GM18861 (cell line): ENCODE measurements around the gene ORM2.
"Not testable (repeated sequence)": the region's sequence is repeated elsewhere in the genome, so short reads cannot be mapped to it uniquely, and the experiment has no call there.

Experiments
- ATAC-seq: cut with Tn5 transposase; IDR thresholded peaks from one replicate; pipeline ENCODE4 v1.9.1; 2021; ENCODE audit not compliant: unreplicated experiment

The ORM2 gene

DNA sequence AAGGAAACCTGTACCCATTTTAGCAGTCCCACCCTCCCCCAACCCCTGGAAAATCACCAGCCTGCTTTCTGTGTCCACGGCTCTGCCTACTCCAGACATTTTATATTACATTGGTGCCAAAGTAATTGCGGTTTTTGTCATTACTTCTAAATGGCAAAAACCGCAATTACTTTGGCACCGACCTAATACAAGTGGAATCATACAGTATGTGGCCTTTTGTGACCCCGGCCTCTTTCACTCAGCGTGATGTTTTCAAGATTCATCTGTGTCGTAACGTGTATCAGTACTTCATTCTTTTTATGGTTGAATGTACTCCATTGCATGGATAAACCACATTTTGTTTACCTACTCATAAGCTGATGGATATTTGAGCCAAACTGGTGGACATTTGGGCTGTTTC, 16.5 kb upstream of the ORM2 start:
- no peak for ATAC-seq

DNA sequence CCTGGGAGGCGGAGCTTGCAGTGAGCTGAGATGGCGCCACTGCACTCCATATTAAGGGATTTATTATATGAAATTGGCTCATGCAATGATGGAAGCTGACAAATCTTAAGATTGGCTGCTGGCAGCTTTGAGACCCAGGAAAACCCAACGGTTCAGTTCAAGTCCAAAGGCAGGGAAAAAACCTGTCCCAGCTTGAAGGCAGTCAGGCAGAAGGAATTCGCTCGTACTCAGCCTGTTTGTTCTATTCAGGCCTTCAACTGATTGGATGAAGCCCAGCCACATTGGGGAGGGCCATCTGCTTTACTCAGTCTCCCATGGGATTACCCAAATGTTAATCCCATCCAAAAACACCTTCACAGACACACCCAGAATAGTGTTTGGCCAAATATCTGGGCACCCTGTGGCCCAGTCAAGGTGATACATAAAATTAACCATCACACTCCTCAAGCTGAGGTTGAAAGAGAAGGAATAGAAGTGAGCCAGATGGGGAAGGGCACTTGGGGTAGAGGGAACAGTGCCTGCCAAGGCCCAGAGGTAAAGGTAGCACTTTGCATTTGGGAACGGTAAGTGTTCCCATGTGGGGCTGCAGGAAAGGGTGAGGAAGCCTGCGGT, 15.3 kb upstream of the ORM2 start:
- ATAC-seq, result no peak

- ATAC-seq, result no peak
Measured at GRCh38 chr9:114314881-114315722, 14.6 kb upstream of the ORM2 start.

DNA sequence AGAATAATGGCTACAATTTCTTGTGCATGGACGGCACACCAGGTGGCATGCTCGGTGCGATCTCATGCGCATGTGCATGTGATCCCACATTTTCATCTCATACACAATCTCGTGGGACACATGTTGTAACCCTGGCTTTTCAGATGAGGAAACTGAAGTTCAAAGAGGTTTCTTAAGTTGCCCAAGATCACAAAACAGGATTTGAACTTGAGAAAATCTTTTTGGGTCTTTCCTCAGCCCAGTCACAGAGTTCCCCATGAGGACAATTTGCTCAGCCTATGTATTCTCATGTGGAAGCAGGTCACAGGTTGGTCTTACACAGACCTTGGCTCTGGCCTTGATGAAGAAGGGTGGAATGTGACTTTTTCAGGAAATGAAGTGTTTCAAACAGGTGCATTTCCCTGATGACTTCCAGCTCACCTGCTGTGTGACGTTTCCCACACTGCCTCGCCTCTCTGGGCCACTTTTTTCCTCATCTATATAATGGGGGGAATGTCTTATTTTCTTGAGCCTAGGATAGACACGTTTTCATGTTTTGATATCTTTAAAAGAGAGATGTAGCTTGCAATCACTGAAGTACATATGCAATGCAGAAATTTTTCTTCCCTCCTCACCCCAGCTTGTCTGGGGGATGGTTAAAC, 13.8 kb upstream of the ORM2 start:
- ATAC-seq, result no peak

- no peak for ATAC-seq
Measured at GRCh38 chr9:114316605-114317230, 13.0 kb upstream of the ORM2 start.

DNA sequence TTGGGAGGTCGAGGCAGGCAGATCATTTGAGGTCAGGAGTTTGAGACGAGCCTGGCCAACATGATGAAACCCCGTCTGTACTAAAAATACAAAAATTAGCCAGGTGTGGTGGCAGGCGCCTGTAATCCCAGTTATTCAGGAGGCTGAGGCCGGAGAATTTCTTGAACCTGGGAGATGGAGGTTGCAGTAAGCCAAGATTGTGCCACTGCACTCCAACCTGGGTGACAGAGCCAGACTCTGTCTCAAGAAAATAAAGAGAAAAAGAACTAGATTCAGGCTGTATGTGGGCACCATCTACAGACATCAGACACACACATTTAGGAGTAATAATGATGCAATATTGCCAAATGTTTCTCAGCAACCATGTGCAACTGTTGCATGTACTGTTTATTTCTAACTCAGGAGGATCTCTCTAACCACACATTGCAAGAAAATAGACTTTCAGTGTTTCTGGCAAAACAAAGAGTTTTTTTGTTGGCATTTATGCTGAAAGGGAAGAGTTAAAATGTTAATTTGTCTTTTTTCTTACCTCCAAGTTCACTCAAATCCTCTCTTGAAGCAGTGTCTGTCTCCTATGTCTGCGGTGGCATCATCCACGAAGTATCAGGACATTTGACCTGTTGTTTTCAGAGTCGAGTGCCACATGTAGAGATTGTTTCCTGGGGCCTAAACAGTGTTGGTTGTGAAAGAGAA, 11.9 kb upstream of the ORM2 start:
- no peak for ATAC-seq

DNA sequence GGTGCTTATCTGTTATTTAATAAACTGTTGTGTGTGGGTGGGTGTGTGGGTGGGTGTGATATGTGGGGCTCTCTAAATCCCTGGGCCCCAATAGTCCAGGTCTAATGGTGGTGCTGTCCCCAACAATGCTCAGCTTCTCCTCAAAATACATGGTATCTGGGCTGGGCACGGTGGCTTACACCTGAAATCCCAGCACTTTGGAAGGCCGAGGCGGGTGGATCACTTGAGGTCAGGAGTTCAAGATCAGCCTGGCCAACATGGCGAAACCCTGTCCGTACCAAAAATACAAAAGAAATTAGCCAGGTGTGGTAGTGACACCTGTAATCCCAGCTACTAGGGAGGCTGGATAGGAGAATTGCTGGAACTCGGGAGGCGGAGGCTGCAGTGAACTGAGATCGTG, 11.3 kb upstream of the ORM2 start:
- ATAC-seq, result no peak

DNA sequence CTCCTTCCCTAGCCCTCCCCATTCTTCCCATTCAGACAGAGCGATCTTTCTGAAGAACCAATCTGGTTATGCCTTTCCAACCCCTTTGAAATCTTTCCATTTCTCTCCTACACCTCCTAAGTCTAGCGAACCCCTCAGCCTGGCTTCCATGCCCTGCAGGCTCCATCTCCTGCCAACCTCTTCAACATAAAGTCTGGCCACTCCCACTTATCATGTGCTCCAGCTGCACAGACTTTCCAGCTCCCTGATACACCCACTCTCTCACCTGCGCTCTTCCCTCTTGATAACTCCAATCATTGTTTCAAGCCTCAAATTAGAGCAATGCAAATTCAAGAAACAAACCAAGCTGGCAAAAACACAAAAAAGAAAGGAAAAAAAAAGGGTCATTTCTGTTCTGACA, 10.5 kb upstream of the ORM2 start:
- no peak for ATAC-seq

DNA sequence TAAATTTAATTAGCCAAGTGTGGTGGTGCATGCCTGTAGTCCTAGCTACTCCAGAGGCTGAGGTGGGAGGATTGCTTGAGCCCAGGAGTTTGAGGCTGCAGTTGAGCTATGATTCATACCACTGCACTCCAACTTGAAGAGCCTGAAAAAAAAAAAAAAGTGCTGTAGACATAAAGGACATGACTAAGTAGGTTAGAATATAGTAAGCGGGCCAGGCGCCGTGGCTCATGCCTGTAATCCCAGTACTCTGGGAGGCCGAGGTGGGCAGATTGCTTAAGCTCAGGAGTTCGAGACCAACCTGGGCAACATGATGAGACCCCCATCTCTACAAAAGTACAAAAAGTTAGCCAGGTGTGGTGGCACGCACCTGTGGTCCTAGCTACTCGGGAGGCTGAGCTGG, 9.0 kb upstream of the ORM2 start:
- not testable (repeated sequence) for ATAC-seq

DNA sequence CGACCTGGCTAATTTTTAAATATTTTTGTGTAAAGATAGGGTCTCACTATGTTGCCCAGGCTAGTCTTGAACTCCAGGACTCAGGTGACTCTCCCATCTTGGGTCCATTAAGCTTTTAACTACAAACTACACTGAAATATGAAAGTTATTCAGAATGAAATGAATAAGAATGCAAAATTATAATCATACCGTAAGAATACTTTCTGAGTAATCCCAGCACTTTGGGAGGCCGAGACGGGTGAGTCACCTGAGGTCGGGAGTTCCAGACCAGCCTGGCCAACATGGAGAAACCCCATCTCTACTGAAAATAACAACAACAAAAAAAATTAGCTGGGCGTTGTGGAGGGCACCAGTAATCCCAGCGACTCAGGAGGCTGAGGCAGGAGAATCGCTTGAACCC, 7.9 kb upstream of the ORM2 start:
- ATAC-seq, result no peak

- not testable (repeated sequence) for ATAC-seq
Measured at GRCh38 chr9:114322160-114322818, 7.4 kb upstream of the ORM2 start.

DNA sequence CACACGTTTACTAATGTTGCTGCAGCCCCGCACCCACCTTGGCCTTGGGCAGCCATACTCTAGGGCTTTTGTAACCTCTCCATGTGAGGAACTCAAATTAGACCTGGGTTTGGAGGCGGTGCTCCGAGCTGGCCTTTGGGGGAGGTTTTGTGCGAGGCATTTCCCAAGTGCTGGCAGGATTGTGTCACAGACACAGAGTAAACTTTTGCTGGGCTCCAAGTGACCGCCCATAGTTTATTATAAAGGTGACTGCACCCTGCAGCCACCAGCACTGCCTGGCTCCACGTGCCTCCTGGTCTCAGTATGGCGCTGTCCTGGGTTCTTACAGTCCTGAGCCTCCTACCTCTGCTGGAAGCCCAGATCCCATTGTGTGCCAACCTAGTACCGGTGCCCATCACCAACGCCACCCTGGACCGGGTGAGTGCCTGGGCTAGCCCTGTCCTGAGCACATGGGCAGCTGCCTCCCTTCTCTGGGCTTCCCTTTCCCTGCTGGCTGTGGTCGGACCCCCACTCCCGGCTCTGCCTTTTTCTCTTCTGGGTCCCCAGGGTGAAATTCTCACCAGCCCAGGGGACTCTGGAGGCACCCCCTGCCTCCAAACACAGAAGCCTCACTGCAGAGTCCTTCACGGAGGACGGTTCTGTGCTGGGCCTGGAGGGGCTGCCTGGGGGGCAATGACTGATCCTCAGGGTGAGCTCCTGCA, 6.7 kb upstream of the ORM2 start, which contains the start of gene ORM1:
Gene ORM1 (plus strand): TSS at position 268 of the 701 bp plus-strand sequence. CDS start 36 bp downstream, at position 304.
- not testable (repeated sequence) for ATAC-seq

- not testable (repeated sequence) for ATAC-seq
Measured at GRCh38 chr9:114323849-114324248, 5.8 kb upstream of the ORM2 start.

DNA sequence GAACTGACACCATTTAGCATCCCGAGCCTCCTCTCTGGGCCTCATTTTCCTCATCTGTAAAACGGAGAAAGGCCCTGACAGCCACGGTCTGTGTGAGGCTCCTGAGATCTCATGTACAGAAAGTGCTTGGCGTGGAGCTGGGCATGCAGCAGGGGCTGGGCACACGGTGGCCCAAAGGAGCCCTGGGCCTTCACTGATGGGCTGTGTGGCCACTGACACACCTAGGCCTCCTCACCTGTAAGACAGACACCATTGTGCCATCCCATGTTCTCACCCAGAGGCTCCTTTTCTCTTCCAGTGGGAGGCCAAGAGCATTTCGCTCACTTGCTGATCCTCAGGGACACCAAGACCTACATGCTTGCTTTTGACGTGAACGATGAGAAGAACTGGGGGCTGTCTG, 5.2 kb upstream of the ORM2 start:
- no peak for ATAC-seq

DNA sequence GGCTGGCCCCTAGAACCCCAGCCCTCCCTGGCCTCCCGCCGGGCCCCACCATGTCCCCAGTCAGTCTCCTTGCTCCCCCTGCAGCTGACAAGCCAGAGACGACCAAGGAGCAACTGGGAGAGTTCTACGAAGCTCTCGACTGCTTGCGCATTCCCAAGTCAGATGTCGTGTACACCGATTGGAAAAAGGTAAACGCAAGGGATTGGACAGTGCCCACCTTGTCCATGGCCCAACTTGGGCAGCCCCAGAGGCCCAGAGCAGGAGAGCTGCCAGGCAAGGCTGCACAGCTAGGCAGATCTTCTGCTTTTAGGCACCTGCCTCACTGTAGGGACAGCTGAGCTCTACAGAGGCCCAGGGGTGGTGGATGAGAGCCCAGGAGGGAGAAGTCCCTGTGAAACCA, 4.7 kb upstream of the ORM2 start:
- not testable (repeated sequence) for ATAC-seq

DNA sequence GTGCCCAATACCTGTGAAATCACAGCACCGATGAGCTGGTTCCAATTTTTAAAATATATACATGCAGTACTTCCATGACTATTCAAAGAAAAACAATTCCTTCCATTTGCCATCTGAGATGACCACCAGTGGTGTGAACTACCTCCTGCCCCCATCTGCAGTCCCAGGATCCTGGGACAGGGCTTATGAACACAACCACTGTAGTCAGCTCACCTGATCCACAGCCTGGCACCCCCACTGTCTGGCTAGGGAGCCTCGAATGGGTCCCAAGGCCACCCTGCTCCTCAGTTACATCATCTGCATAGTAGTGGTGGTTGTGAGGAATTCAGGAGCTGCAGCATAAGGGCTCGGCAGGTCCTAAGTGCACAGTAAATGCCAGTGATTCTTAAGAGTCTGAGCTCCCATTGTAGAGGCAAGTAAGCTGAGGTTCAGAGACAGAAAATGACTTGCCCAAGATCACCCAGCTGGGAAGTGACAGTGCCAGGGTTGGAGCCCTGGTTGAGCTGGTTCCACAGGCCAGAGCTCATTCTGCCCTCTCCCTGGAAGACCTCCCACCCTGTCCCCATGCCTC, 3.9 kb upstream of the ORM2 start:
- not testable (repeated sequence) for ATAC-seq

DNA sequence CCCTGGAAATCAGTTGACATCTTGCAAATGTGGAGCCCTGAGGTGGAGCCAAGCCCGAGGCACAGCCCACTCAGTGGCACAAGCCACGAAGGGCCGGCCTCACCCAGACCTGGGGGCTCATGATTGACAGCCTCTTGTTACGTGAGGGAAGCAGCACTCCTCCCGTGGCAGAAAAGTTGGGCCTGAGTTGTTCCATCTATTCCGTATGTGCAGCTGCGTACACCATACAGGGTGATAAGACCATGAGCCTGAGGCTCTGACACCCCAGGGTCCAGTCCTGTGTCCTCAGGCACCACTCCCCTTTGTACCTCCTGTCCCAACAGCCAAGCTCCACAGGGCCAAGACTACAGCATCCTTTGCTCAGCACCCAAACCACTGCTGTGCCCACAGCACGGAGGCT, 1.9 kb upstream of the ORM2 start:
- ATAC-seq, result no peak

- ATAC-seq, result not testable (repeated sequence)
Measured at GRCh38 chr9:114328357-114328820, 1.3 kb upstream of the ORM2 start.

GRCh38 chr9:114328937-114329624, 588 bp upstream of the ORM2 start:
- not testable (repeated sequence) for ATAC-seq
